ENCODE data around the gene FRG2B.
A peak's percentile ranks its signal among the peaks of the same experiment; 100 is the strongest.
"Not testable (repeated sequence)": the region's sequence is repeated elsewhere in the genome, so short reads cannot be mapped to it uniquely, and the experiment has no call there.

FRG2B gene

DNA sequence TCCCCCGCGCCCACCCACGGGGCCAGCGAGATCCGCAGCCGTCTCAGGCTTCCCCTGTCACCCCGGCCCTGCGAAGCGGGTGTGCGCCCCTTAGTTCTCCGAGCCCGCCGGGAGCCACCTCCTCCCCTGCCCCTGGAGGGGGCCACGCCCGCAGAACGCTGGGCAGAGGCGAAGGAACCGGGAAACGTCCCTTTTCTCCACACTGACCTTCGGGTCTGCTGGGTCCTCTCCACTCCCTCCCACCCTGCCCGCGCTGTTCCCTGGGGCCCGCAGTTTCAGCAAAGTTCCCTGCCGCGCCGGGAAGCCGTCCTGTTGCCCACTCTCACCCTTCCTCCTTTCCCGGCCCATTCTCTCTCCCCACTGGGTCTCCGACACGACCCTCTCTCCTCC is 11.2 kb upstream of the FRG2B start:
- not testable (repeated sequence) for H3K4me2 ChIP-seq (ENCODE audit: insufficient read depth, low read length, poor library complexity, severe bottlenecking); H2AK5ac ChIP-seq (ENCODE audit: low read depth, low read length); H4K91ac ChIP-seq (ENCODE audit: low read depth, low read length, poor library complexity); H3K18ac ChIP-seq (ENCODE audit: low read length); H3K27me3 ChIP-seq (ENCODE audit: control insufficient read depth in 3 of 3, insufficient read depth in 3 of 3, low read depth in 1 of 3, low read length in 3 of 3); H2BK12ac ChIP-seq (ENCODE audit: low read length); H3K27ac ChIP-seq (replicated peaks; ENCODE audit: low read length); H3K79me1 ChIP-seq (ENCODE audit: low read depth, low read length); H3K4ac ChIP-seq (ENCODE audit: low read length); H3K23ac ChIP-seq (ENCODE audit: low read depth, low read length, poor library complexity); H3K14ac ChIP-seq (ENCODE audit: low read length); H2BK120ac ChIP-seq (ENCODE audit: low read depth, low read length); H3K4me1 ChIP-seq (ENCODE audit: control insufficient read depth in 2 of 2, insufficient read depth in 1 of 2, low read depth in 1 of 2, low read length in 2 of 2); H2AFZ ChIP-seq (ENCODE audit: low read length); H3K36me3 ChIP-seq (replicated peaks in 1 of 2; ENCODE audit: control insufficient read depth in 2 of 2, insufficient read depth in 2 of 2, low read length in 2 of 2); H2BK15ac ChIP-seq (ENCODE audit: low read length); H4K8ac ChIP-seq (ENCODE audit: low read depth, low read length); H2BK5ac ChIP-seq (ENCODE audit: low read length); DNase-seq (ENCODE audit: low spot score); H3K9me3 ChIP-seq (replicated peaks in 1 of 2; ENCODE audit: control insufficient read depth in 2 of 2, insufficient read depth in 1 of 2, low read depth in 1 of 2, low read length in 2 of 2); H3K9ac ChIP-seq (ENCODE audit: low read depth, low read length, poor library complexity)
- H3K4me3 ChIP-seq (ENCODE audit: low read length in 2 of 2) = peak overlapping the region in 1 of 2 donors; percentile 29
- WGBS, 2 donors (ENCODE audit: extremely low coverage in 2 of 2, insufficient read length in 2 of 2, insufficient replicate concordance in 1 of 2) = no CpG with 5 or more reads among the region's 30 CpGs

DNA sequence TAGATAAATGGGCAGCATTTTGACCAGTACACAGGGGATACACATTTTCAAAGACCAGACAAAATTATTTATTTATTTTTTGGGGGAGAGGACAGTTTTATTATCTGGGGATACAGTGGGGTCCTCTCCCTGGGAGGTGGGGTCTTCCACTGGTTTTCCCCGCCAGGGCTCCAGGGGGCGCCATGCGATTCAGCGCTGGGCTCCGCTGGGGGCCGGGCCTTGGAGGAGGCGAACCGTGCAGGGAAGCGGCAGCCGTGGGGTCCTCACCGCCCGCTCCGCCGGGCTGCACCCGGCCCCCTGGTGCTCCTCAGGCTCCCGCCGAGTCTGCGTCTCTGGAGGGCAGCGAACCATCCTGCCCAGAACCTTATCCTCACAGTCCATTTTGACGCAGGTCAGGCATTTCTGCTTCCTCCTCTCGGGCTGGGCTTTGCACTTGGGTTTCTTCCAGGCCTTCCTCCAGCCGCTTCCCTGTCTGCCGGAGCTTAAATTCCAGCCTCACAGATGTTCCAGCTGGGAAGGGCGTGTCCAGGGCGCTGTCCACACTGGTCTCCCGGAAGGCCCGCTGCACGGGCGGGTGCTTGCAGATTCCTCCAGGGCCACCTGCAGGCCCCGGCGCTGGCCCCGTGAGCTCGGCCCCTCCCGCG is 10.7 kb upstream of the FRG2B start:
- H3K27me3 ChIP-seq (ENCODE audit: control insufficient read depth in 3 of 3, insufficient read depth in 3 of 3, low read depth in 1 of 3, low read length in 3 of 3); H2BK12ac ChIP-seq (ENCODE audit: low read length); H3K4me2 ChIP-seq (ENCODE audit: insufficient read depth, low read length, poor library complexity, severe bottlenecking); H3K9me3 ChIP-seq (replicated peaks in 1 of 2; ENCODE audit: control insufficient read depth in 2 of 2, insufficient read depth in 1 of 2, low read depth in 1 of 2, low read length in 2 of 2); H3K23ac ChIP-seq (ENCODE audit: low read depth, low read length, poor library complexity); H2BK120ac ChIP-seq (ENCODE audit: low read depth, low read length); H2AFZ ChIP-seq (ENCODE audit: low read length); H4K8ac ChIP-seq (ENCODE audit: low read depth, low read length); DNase-seq (ENCODE audit: low spot score); H4K91ac ChIP-seq (ENCODE audit: low read depth, low read length, poor library complexity); H3K27ac ChIP-seq (replicated peaks; ENCODE audit: low read length); H3K14ac ChIP-seq (ENCODE audit: low read length); H2BK15ac ChIP-seq (ENCODE audit: low read length); H3K4me3 ChIP-seq (ENCODE audit: low read length in 2 of 2); H3K18ac ChIP-seq (ENCODE audit: low read length); H2BK5ac ChIP-seq (ENCODE audit: low read length); H3K4me1 ChIP-seq (ENCODE audit: control insufficient read depth in 2 of 2, insufficient read depth in 1 of 2, low read depth in 1 of 2, low read length in 2 of 2); H3K79me1 ChIP-seq (ENCODE audit: low read depth, low read length); H3K36me3 ChIP-seq (replicated peaks in 1 of 2; ENCODE audit: control insufficient read depth in 2 of 2, insufficient read depth in 2 of 2, low read length in 2 of 2); H3K4ac ChIP-seq (ENCODE audit: low read length); H2AK5ac ChIP-seq (ENCODE audit: low read depth, low read length); H3K9ac ChIP-seq (ENCODE audit: low read depth, low read length, poor library complexity): not testable (repeated sequence)
- no CpG with 5 or more reads among the region's 35 CpGs for WGBS, 2 donors (ENCODE audit: extremely low coverage in 2 of 2, insufficient read length in 2 of 2, insufficient replicate concordance in 1 of 2)

DNA sequence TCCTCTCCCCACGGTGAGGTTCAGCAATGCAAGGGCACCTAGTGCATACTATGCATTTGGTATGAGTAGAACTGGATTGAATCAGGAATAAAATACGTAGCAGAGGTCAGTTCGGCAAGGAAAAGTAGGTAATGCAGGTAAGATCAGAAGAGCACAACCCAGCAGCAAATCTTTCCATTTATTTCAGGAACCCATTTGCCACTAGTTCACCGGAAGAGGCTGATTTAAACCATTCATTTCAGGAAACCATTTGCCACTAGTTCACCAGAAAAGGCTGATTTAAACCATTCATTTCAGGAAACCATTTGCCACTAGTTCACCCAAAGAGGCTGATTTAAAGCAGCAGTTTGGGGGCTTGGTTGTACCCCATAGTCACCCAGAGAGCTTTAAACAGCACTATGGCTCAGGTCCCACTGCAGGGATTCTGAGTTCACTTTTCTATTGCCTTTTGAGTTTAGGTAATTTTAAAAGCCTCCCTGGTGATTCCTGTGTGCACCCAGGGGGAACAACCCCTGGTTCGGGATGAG is 4.2 kb upstream of the FRG2B start:
- H3K79me1 ChIP-seq (ENCODE audit: low read depth, low read length); H2AK5ac ChIP-seq (ENCODE audit: low read depth, low read length); H3K4ac ChIP-seq (ENCODE audit: low read length); H3K9ac ChIP-seq (ENCODE audit: low read depth, low read length, poor library complexity); H3K14ac ChIP-seq (ENCODE audit: low read length); H3K18ac ChIP-seq (ENCODE audit: low read length); H2BK5ac ChIP-seq (ENCODE audit: low read length); H2AFZ ChIP-seq (ENCODE audit: low read length); H2BK15ac ChIP-seq (ENCODE audit: low read length); H3K27me3 ChIP-seq (ENCODE audit: control insufficient read depth in 3 of 3, insufficient read depth in 3 of 3, low read depth in 1 of 3, low read length in 3 of 3); H2BK120ac ChIP-seq (ENCODE audit: low read depth, low read length); DNase-seq (ENCODE audit: low spot score); H4K8ac ChIP-seq (ENCODE audit: low read depth, low read length); H2BK12ac ChIP-seq (ENCODE audit: low read length); H3K36me3 ChIP-seq (replicated peaks in 1 of 2; ENCODE audit: control insufficient read depth in 2 of 2, insufficient read depth in 2 of 2, low read length in 2 of 2); H3K4me2 ChIP-seq (ENCODE audit: insufficient read depth, low read length, poor library complexity, severe bottlenecking); H3K4me3 ChIP-seq (ENCODE audit: low read length in 2 of 2); H3K23ac ChIP-seq (ENCODE audit: low read depth, low read length, poor library complexity); H3K9me3 ChIP-seq (replicated peaks in 1 of 2; ENCODE audit: control insufficient read depth in 2 of 2, insufficient read depth in 1 of 2, low read depth in 1 of 2, low read length in 2 of 2); H4K91ac ChIP-seq (ENCODE audit: low read depth, low read length, poor library complexity); H3K4me1 ChIP-seq (ENCODE audit: control insufficient read depth in 2 of 2, insufficient read depth in 1 of 2, low read depth in 1 of 2, low read length in 2 of 2); H3K27ac ChIP-seq (replicated peaks; ENCODE audit: low read length): not testable (repeated sequence)
- WGBS, 2 donors (ENCODE audit: extremely low coverage in 2 of 2, insufficient read length in 2 of 2, insufficient replicate concordance in 1 of 2) = no CpG with 5 or more reads among the region's 5 CpGs

DNA sequence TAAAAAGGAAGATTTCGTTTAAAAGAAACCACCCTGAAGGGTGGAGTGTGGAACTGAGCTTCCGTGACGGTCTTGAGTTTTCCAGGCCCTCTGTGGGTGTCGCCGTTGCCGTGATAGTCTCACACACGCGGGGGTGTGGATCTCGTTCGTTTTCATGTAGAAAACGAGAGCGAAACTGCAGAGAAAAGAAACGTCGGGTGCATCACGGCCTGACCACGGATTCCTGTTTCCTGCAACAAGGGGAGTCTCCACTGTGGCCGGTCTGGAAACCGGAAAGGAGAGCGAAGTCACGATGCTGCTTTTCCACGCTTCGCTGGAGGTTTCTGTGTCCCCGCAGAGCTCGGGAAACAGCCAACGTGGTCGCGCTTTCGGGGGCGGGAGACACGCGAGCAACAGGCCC is 4.1 kb downstream of the FRG2B start:
- peaks cover 0 to 33% of the 10 kb centered on the region in 2 donors for H3K9me3 ChIP-seq (replicated peaks in 1 of 2; ENCODE audit: control insufficient read depth in 2 of 2, insufficient read depth in 1 of 2, low read depth in 1 of 2, low read length in 2 of 2)
- H3K23ac ChIP-seq (ENCODE audit: low read depth, low read length, poor library complexity); H3K79me1 ChIP-seq (ENCODE audit: low read depth, low read length); H3K9ac ChIP-seq (ENCODE audit: low read depth, low read length, poor library complexity); DNase-seq (ENCODE audit: low spot score); H2BK5ac ChIP-seq (ENCODE audit: low read length); H2AFZ ChIP-seq (ENCODE audit: low read length); H4K91ac ChIP-seq (ENCODE audit: low read depth, low read length, poor library complexity); H2BK12ac ChIP-seq (ENCODE audit: low read length); H3K36me3 ChIP-seq (replicated peaks in 1 of 2; ENCODE audit: control insufficient read depth in 2 of 2, insufficient read depth in 2 of 2, low read length in 2 of 2); H3K4me3 ChIP-seq (ENCODE audit: low read length in 2 of 2); H3K4me1 ChIP-seq (ENCODE audit: control insufficient read depth in 2 of 2, insufficient read depth in 1 of 2, low read depth in 1 of 2, low read length in 2 of 2); H2BK120ac ChIP-seq (ENCODE audit: low read depth, low read length); H3K4me2 ChIP-seq (ENCODE audit: insufficient read depth, low read length, poor library complexity, severe bottlenecking); H3K18ac ChIP-seq (ENCODE audit: low read length); H3K4ac ChIP-seq (ENCODE audit: low read length); H3K27ac ChIP-seq (replicated peaks; ENCODE audit: low read length); H4K8ac ChIP-seq (ENCODE audit: low read depth, low read length); H2AK5ac ChIP-seq (ENCODE audit: low read depth, low read length); H2BK15ac ChIP-seq (ENCODE audit: low read length); H3K27me3 ChIP-seq (ENCODE audit: control insufficient read depth in 3 of 3, insufficient read depth in 3 of 3, low read depth in 1 of 3, low read length in 3 of 3); H3K14ac ChIP-seq (ENCODE audit: low read length): not testable (repeated sequence)
- no CpG with 5 or more reads among the region's 31 CpGs for WGBS, 2 donors (ENCODE audit: extremely low coverage in 2 of 2, insufficient read length in 2 of 2, insufficient replicate concordance in 1 of 2)
